DND-41 (cell line): Measurements from ENCODE around the gene DENND6A.

Source experiments
- ATAC-seq: fragments of 200-7000 bp; cut with Tn5 transposase; 3 replicates; pipeline ENCODE4 v1.9.1; 2021; ENCODE audit warnings: low read depth; ENCODE audit not compliant: insufficient read depth
- DNase-seq: peaks from one replicate; pipeline ENCODE4 v3.0.0-alpha.2; 2020
- H2AFZ ChIP-seq: 2 replicates; pipeline ENCODE4 v1.6.0; 2012; ENCODE audit warnings: low read depth, low read length
- H3K27ac ChIP-seq: 2 replicates; pipeline ENCODE4 v1.5.1; 2012; ENCODE audit warnings: low read length, inconsistent platforms
- H3K27me3 ChIP-seq: fragments of 200-600 bp; sonication (generic); 2 replicates; pipeline ENCODE4 v1.6.0; 2012; ENCODE audit warnings: low read length, mild to moderate bottlenecking, inconsistent platforms; ENCODE audit not compliant: insufficient read depth, poor library complexity
- H3K36me3 ChIP-seq: 2 replicates; pipeline ENCODE4 v1.5.1; 2012; ENCODE audit warnings: low read length, inconsistent platforms; ENCODE audit not compliant: insufficient read depth
- H3K4me1 ChIP-seq: 2 replicates; pipeline ENCODE4 v1.5.1; 2012; ENCODE audit warnings: mild to moderate bottlenecking, low read length; ENCODE audit not compliant: insufficient read depth
- H3K4me2 ChIP-seq: 2 replicates; pipeline ENCODE4 v1.6.0; 2012; ENCODE audit warnings: mild to moderate bottlenecking, moderate library complexity, low read length, inconsistent platforms; ENCODE audit not compliant: insufficient read depth
- H3K4me3 ChIP-seq, 2 experiments: fragments of 200-600 bp in 1 of 2; shearing (Covaris generic) in 1 of 2; 2 replicates each; pipeline ENCODE4 v1.5.1; 2012 to 2016; ENCODE audit warnings: inconsistent platforms in 2 of 2, low read length in 2 of 2, mild to moderate bottlenecking in 2 of 2, low read depth in 1 of 2, moderate library complexity in 1 of 2
- H3K79me2 ChIP-seq: 2 replicates; pipeline ENCODE4 v1.6.0; 2012; ENCODE audit warnings: low read length, inconsistent platforms; ENCODE audit not compliant: insufficient read depth
- H3K9ac ChIP-seq: 2 replicates; pipeline ENCODE4 v1.6.0; 2012; ENCODE audit warnings: low read depth, mild to moderate bottlenecking, inconsistent platforms, low read length, moderate library complexity
- H3K9me3 ChIP-seq: 2 replicates; pipeline ENCODE4 v1.5.1; 2012; ENCODE audit warnings: low read length, moderate library complexity, mild to moderate bottlenecking, inconsistent platforms; ENCODE audit not compliant: insufficient read depth, severe bottlenecking
- H4K20me1 ChIP-seq: 2 replicates; pipeline ENCODE4 v1.6.0; 2012; ENCODE audit warnings: low read length; ENCODE audit not compliant: insufficient read depth
- CTCF ChIP-seq: IDR thresholded peaks from 2 replicates; pipeline ENCODE4 v1.5.1; 2012; ENCODE audit warnings: borderline replicate concordance, low read length, moderate library complexity, mild to moderate bottlenecking; ENCODE audit not compliant: poor library complexity, severe bottlenecking; ENCODE audit errors: extremely low read depth
- EZH2 ChIP-seq: IDR thresholded peaks from 3 replicates; pipeline ENCODE4 v1.6.1; 2012; ENCODE audit warnings: borderline replicate concordance, low read depth, mild to moderate bottlenecking, moderate library complexity, low read length, inconsistent platforms; ENCODE audit not compliant: severe bottlenecking

The DENND6A gene

GRCh38 chr3:57701781-57702180 is 8.9 kb upstream of the DENND6A start:
- H3K36me3 ChIP-seq: no peaks in the 10 kb centered on the region
- ATAC-seq (no peak), DNase-seq (no peak)
- H2AFZ ChIP-seq: no peak overlapping the region
- TF ChIP-seq CTCF (no peak), EZH2 (no peak)
- no peak overlapping the region for H3K4me2 ChIP-seq
- no peaks in the 10 kb centered on the region for H3K27me3 ChIP-seq
- no peaks in the 10 kb centered on the region for H4K20me1 ChIP-seq
- H3K79me2 ChIP-seq: no peaks in the 10 kb centered on the region
- H3K9ac ChIP-seq: no peak overlapping the region
- no peak overlapping the region for H3K27ac ChIP-seq
- no peaks in the 10 kb centered on the region for H3K4me1 ChIP-seq
- no peaks in the 10 kb centered on the region for H3K9me3 ChIP-seq
- no peak overlapping the region for H3K4me3 ChIP-seq

- H3K36me3 ChIP-seq: no peaks in the 10 kb centered on the region
- H3K27me3 ChIP-seq: no peaks in the 10 kb centered on the region
- no peaks in the 10 kb centered on the region for H3K9me3 ChIP-seq
- no peak overlapping the region for H3K4me2 ChIP-seq
- ATAC-seq (no peak), DNase-seq (no peak)
- H3K79me2 ChIP-seq: no peaks in the 10 kb centered on the region
- H4K20me1 ChIP-seq: no peaks in the 10 kb centered on the region
- no peak overlapping the region for H3K9ac ChIP-seq
- TF ChIP-seq EZH2 (no peak), CTCF (no peak)
- no peaks in the 10 kb centered on the region for H3K4me1 ChIP-seq
- no peak overlapping the region for H3K4me3 ChIP-seq
- H2AFZ ChIP-seq: no peak overlapping the region
- no peak overlapping the region for H3K27ac ChIP-seq
These were observed 7.9 kb upstream of the DENND6A start for GRCh38 chr3:57700737-57701136.

GRCh38 chr3:57699591-57699990 is 6.7 kb upstream of the DENND6A start:
- no peak overlapping the region for H3K4me3 ChIP-seq
- DNase-seq (no peak), ATAC-seq (no peak)
- no peak for TF ChIP-seq CTCF
- no peak for TF ChIP-seq EZH2
- no peaks in the 10 kb centered on the region for H4K20me1 ChIP-seq
- no peaks in the 10 kb centered on the region for H3K79me2 ChIP-seq
- H3K4me2 ChIP-seq: no peak overlapping the region
- no peak overlapping the region for H3K9ac ChIP-seq
- no peaks in the 10 kb centered on the region for H3K4me1 ChIP-seq
- no peaks in the 10 kb centered on the region for H3K36me3 ChIP-seq
- H3K27ac ChIP-seq: no peak overlapping the region
- no peak overlapping the region for H2AFZ ChIP-seq
- no peaks in the 10 kb centered on the region for H3K9me3 ChIP-seq
- H3K27me3 ChIP-seq: no peaks in the 10 kb centered on the region

GRCh38 chr3:57696801-57697321 is 4.0 kb upstream of the DENND6A start:
- no peak for TF ChIP-seq EZH2
- TF ChIP-seq CTCF: no peak
- no peak overlapping the region for H3K27ac ChIP-seq
- H3K9ac ChIP-seq: no peak overlapping the region
- H3K9me3 ChIP-seq: no peaks in the 10 kb centered on the region
- H3K4me3 ChIP-seq: no peak overlapping the region
- ATAC-seq (no peak), DNase-seq (no peak)
- H3K27me3 ChIP-seq: no peaks in the 10 kb centered on the region
- H3K36me3 ChIP-seq: no peaks in the 10 kb centered on the region
- peaks cover 19% of the 10 kb centered on the region for H3K79me2 ChIP-seq
- no peak overlapping the region for H3K4me2 ChIP-seq
- H2AFZ ChIP-seq: no peak overlapping the region
- H3K4me1 ChIP-seq: peaks cover 11% of the 10 kb centered on the region
- peaks cover under 1% of the 10 kb centered on the region; the same call in 1 of the 2 replicates for H4K20me1 ChIP-seq
